H1 (cell line): Measurements from ENCODE around the gene ITGA8. TPM values are rescaled to one million over a fixed set of nuclear protein-coding genes. Genes with fewer than 3 reads are reported as not detected.

Source experiments
- GTF2F1 ChIP-seq: IDR thresholded peaks from 2 replicates; pipeline ENCODE4 v1.6.1; 2012; ENCODE audit warnings: low read depth, low read length, improper control_type of control experiment, borderline replicate concordance
- KDM4A ChIP-seq: IDR thresholded peaks from one replicate; pipeline ENCODE4 v1.7.1; 2012; ENCODE audit warnings: low read depth, mild to moderate bottlenecking, moderate library complexity, low read length, inconsistent platforms; ENCODE audit not compliant: severe bottlenecking
- RNF2 ChIP-seq: fragments of 200-900, 300-1000 bp; sonication (generic); IDR thresholded peaks from 2 replicates; pipeline ENCODE4 v1.7.1; 2016; ENCODE audit warnings: borderline replicate concordance, low read depth, mild to moderate bottlenecking, antibody characterized with exemption, low read length; ENCODE audit not compliant: poor library complexity, severe bottlenecking; ENCODE audit errors: missing control alignments
- polyA plus RNA-seq, 7 experiments: library from polyadenylated mRNA; depleted of rRNA in 3 of 7; stranded (reverse) in 5 of 7; unstranded in 2 of 7; fragments of >200 nt in 5 of 7; fragments of 200-250 nt in 2 of 7; gene quantifications; 1 replicate in 5 of 7; 2 replicates in 1 of 7; 4 replicates in 1 of 7; pipeline versions ENCODE4 v1.2.1 to v1.2.3, GENCODE V29; 2011 to 2013; ENCODE audit warnings: missing spikeins in 2 of 7, mixed read lengths in 2 of 7
- total RNA-seq: library from RNA; stranded (reverse); fragmentation: NEBNext Ultra II Directional; extraction: Animal tissue kit (Norgen Biotek cat#: 25700); gene quantifications from 2 replicates; pipeline ENCODE4 v1.2.1, GENCODE V29; 2021

The ITGA8 gene
- total and polyA plus RNA-seq, 2 of the 8 experiments (the other 6 are each of a cell fraction or from before 2014, with no cell fraction given), result not detected

DNA sequence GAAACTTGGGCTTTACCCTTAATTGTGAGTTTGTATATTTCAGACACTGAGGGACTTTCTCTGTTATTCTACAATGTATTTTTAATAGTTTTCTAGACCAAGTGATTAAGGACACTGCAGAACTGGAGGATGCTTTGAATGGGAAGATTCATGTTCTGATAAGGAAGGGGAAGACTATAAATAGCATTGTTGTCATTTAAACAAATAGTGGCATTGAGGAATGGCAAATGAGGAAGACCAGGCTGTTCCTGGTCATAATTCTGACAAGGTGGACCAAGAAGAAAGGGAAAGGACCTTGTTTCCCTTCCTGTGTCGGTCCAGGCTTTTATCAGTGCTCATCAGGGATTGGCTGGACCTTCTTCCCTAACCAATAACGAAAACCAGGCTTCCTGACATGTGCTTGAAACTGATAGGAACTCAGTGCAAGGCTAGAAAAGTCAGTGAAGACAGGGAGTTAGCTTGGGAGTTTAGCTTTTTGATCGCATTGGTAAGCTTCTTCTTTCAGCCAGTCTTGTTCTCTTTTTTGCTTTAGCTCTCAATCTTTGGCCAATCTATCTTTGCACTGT, 116.2 kb downstream of the ITGA8 start (continued):
- TF ChIP-seq RNF2 (no peak), KDM4A (no peak), GTF2F1 (no peak)
